ENCODE measurements around the gene MYO6. TPM values are rescaled to one million over a fixed set of nuclear protein-coding genes. Genes with fewer than 3 reads are reported as not detected.

MYO6 gene
- polyA plus RNA-seq, 4 donors = 43.7 to 140 (median 106) TPM

Other genes with a start within 250 kb of the MYO6 start
- 10 to 100 TPM; 25.3 to 87.2 (median 27.4) TPM for gene SENP6, start 147.4 kb upstream of the MYO6 start, polyA plus RNA-seq